Measurements from ENCODE around the gene TBC1D5. TPM values are rescaled to one million over a fixed set of nuclear protein-coding genes. Genes with fewer than 3 reads are reported as not detected.

TBC1D5 gene
- total RNA-seq, 2 donors from 2014 or later: 68.8 to 77.7 TPM

DNA sequence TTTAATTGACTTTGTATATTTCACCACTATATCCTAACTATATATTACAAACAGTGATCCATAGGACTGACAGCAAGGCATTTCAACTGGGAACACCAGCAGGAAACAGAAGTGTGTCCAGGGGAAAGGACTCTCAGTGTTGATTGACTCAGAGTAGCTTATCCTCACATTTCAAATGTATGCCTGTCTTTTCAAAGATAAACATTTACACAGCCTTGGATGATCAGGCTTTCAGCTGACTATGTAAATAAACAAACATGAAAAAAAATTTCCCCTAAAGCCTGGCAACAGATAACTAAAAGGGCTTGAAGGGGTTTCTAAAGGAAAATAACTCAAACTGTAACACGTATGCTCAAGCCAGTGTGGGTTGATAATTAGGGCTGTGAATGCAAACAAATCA, 321.8 kb downstream of the TBC1D5 start:
- Histone ChIP-seq H3K9me3 (ENCODE audit: control insufficient read depth, low read length) (peaks cover 6% of the 10 kb centered on the region), H3K36me3 (ENCODE audit: control insufficient read depth, insufficient read depth, low read length) (no peaks in the 10 kb centered on the region), H3K4me3 (ENCODE audit: low read length) (peak overlapping the region; percentile 8), H3K27me3 (ENCODE audit: control insufficient read depth, insufficient read depth, low read length, poor library complexity, severe bottlenecking) (no peaks in the 10 kb centered on the region), H3K4me1 (ENCODE audit: control insufficient read depth, insufficient read depth, low read length) (peaks cover 3% of the 10 kb centered on the region), H3K27ac (ENCODE audit: low read depth, low read length) (no peak overlapping the region), H3K9ac (ENCODE audit: extremely low read depth, low read length, poor library complexity, severe bottlenecking) (no peak overlapping the region)
- Mint-ChIP-seq H3K36me3 (ENCODE audit: low read depth) (peaks cover 3% of the 10 kb centered on the region), H3K4me1 (peaks cover 40% of the 10 kb centered on the region), H3K9me3 (peaks cover 2% of the 10 kb centered on the region), H3K27me3 (ENCODE audit: insufficient read depth) (no peaks in the 10 kb centered on the region), H3K4me3 (no peak overlapping the region), H3K27ac (no peak overlapping the region)
- DNase-seq: no peak
- WGBS, 2 experiments (ENCODE audit: insufficient coverage in 1 of 2, insufficient read length in 1 of 2): 63 to 100% methylated on average over 1 of the region's 1 CpG
- TF ChIP-seq, protein P1, sequence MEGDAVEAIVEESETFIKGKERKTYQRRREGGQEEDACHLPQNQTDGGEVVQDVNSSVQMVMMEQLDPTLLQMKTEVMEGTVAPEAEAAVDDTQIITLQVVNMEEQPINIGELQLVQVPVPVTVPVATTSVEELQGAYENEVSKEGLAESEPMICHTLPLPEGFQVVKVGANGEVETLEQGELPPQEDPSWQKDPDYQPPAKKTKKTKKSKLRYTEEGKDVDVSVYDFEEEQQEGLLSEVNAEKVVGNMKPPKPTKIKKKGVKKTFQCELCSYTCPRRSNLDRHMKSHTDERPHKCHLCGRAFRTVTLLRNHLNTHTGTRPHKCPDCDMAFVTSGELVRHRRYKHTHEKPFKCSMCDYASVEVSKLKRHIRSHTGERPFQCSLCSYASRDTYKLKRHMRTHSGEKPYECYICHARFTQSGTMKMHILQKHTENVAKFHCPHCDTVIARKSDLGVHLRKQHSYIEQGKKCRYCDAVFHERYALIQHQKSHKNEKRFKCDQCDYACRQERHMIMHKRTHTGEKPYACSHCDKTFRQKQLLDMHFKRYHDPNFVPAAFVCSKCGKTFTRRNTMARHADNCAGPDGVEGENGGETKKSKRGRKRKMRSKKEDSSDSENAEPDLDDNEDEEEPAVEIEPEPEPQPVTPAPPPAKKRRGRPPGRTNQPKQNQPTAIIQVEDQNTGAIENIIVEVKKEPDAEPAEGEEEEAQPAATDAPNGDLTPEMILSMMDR (conservative IDR thresholded peaks at IDR 0.05): no peak

DNA sequence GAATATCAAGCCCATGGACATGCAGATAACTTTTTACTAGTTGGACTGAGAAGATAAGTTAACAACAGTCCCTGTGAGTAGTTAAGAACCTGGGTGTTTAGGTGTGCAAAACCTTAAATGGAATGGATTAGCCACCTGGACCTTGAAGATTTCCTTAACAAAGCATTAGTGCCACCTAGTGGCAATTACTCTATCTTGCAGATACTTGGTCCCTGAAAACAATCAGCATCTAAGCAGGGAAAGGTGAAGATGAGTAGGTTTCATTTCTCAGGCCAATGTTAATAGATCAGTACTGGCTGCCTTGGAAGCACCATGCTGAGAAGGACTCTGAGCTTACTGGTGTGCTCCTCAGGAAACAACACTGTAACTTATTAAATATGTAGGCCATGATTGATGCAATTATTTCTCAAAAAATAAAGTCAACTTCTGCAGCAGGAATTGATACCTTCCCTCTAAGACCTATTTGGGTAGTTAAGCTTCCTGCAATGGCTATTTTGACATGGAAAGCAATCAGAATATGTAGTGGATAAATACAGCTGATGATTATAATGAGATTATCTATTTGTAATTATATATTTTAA, 329.4 kb downstream of the TBC1D5 start:
- Histone ChIP-seq H3K27ac (ENCODE audit: low read depth, low read length) (no peak overlapping the region), H3K36me3 (ENCODE audit: control insufficient read depth, insufficient read depth, low read length) (no peaks in the 10 kb centered on the region), H3K4me1 (ENCODE audit: control insufficient read depth, insufficient read depth, low read length) (peaks cover 12% of the 10 kb centered on the region), H3K27me3 (ENCODE audit: control insufficient read depth, insufficient read depth, low read length, poor library complexity, severe bottlenecking) (no peaks in the 10 kb centered on the region), H3K9ac (ENCODE audit: extremely low read depth, low read length, poor library complexity, severe bottlenecking) (no peak overlapping the region), H3K9me3 (ENCODE audit: control insufficient read depth, low read length) (peaks cover 5% of the 10 kb centered on the region), H3K4me3 (ENCODE audit: low read length) (no peak overlapping the region)
- peaks cover 2% of the 10 kb centered on the region for H3K9me3 Mint-ChIP-seq
- H3K4me1 Mint-ChIP-seq: peaks cover 32% of the 10 kb centered on the region
- peaks cover 3% of the 10 kb centered on the region for H3K36me3 Mint-ChIP-seq (ENCODE audit: low read depth)
- DNase-seq: peak; percentile 51
- TF ChIP-seq, protein P1 (conservative IDR thresholded peaks at IDR 0.05): peak; percentile 90
- H3K4me3 Mint-ChIP-seq: no peak overlapping the region
- H3K27me3 Mint-ChIP-seq (ENCODE audit: insufficient read depth): no peaks in the 10 kb centered on the region
- no peak overlapping the region for H3K27ac Mint-ChIP-seq

DNA sequence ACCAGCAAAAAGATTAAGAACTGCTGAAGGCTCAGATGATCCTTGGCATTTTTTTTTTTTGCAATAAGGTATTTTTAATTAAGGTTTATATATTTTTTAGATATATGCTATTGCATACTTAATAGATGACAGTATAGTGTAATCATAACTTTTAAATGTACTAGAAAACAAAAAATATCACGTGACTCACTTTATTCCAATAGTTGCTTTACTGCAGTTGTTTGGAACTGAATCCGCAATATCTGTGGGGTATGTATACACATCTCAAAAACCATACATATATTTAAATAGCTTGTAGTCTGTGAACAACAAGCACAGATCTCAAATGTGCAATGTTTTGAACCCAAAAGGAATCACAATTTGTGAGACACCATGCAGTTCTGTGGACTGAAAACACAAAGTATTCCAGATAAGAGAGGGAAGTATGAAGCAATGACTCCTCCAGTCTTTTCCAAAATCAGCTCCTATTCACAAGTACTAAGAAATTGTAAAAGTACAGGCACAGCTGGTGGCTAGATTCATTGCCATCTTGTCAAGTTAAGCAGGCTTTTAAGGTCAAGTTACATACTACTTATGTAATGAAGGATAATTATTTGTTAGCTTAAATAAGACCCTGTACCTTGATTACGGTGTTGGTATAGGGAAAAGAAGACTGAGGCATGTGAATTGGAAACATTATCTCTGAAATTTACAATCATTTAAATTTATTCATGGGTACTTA, 331.1 kb downstream of the TBC1D5 start:
- DNase-seq: no peak
- Histone ChIP-seq H3K9me3 (ENCODE audit: control insufficient read depth, low read length) (no peaks in the 10 kb centered on the region), H3K36me3 (ENCODE audit: control insufficient read depth, insufficient read depth, low read length) (no peaks in the 10 kb centered on the region), H3K27ac (ENCODE audit: low read depth, low read length) (no peak overlapping the region), H3K27me3 (ENCODE audit: control insufficient read depth, insufficient read depth, low read length, poor library complexity, severe bottlenecking) (no peaks in the 10 kb centered on the region), H3K4me3 (ENCODE audit: low read length) (no peak overlapping the region), H3K9ac (ENCODE audit: extremely low read depth, low read length, poor library complexity, severe bottlenecking) (no peak overlapping the region), H3K4me1 (ENCODE audit: control insufficient read depth, insufficient read depth, low read length) (peaks cover 15% of the 10 kb centered on the region)
- H3K36me3 Mint-ChIP-seq (ENCODE audit: low read depth): no peaks in the 10 kb centered on the region
- H3K9me3 Mint-ChIP-seq: no peaks in the 10 kb centered on the region
- H3K27ac Mint-ChIP-seq: no peak overlapping the region
- H3K4me3 Mint-ChIP-seq: no peak overlapping the region
- TF ChIP-seq, protein P1 (conservative IDR thresholded peaks at IDR 0.05): no peak
- 94% methylated on average over 2 of the region's 3 CpGs; no CpG with 5 or more reads in 1 of the 2 experiments for WGBS, 2 experiments (ENCODE audit: insufficient coverage in 1 of 2, insufficient read length in 1 of 2)
- H3K27me3 Mint-ChIP-seq (ENCODE audit: insufficient read depth): no peaks in the 10 kb centered on the region
- H3K4me1 Mint-ChIP-seq: peaks cover 37% of the 10 kb centered on the region
